Natural killer cell treated with Interleukin-12 subunit alpha and Interleukin-12 subunit beta and Interleukin-15 and Interleukin-18, amount 100 ng/mL, for 72 hours (primary cell): Measurements from ENCODE around the gene SEC14L2. TPM values are rescaled to one million over a fixed set of nuclear protein-coding genes. Genes with fewer than 3 reads are reported as not detected.
"Not testable (repeated sequence)": the region's sequence is repeated elsewhere in the genome, so short reads cannot be mapped to it uniquely, and the experiment has no call there.

ENCODE experiments used
- ATAC-seq, 2 donors: fragments of 150-1000 bp; cut with Tn5 transposase in 1 of 2; sonication (Bioruptor Pico), chemical (Tn5 transposase) in 1 of 2; 2 replicates each; pipeline ENCODE4 v1.10.0; 2021
- DNase-seq: peaks from one replicate; pipeline ENCODE4 v3.0.0; 2022; ENCODE audit warnings: low spot score
- H3K27ac Mint-ChIP-seq, 2 donors: 1 replicate in 1 of 2; 2 replicates in 1 of 2; pipeline ENCODE4 v1.8.0; 2022; ENCODE audit warnings: mixed read lengths in 2 of 2, mild to moderate bottlenecking in 1 of 2, moderate library complexity in 1 of 2
- H3K27me3 Mint-ChIP-seq, 2 donors: 1 replicate in 1 of 2; 2 replicates in 1 of 2; pipeline ENCODE4 v1.8.0; 2022; ENCODE audit warnings: mixed read lengths in 2 of 2
- H3K36me3 Mint-ChIP-seq: one replicate; pipeline ENCODE4 v1.8.0; 2022; ENCODE audit warnings: mixed read lengths
- H3K4me1 Mint-ChIP-seq, 2 donors: 1 replicate in 1 of 2; 2 replicates in 1 of 2; pipeline ENCODE4 v1.8.0; 2022; ENCODE audit warnings: low read depth in 2 of 2, mixed read lengths in 2 of 2, mild to moderate bottlenecking in 1 of 2
- H3K4me3 Mint-ChIP-seq: one replicate; pipeline ENCODE4 v1.8.0; 2022; ENCODE audit warnings: mixed read lengths
- H3K9me3 Mint-ChIP-seq: 2 replicates; pipeline ENCODE4 v1.8.0; 2022; ENCODE audit warnings: mixed read lengths
- total RNA-seq, 2 donors: library from RNA; stranded (reverse); gene quantifications; one replicate each; pipeline ENCODE4 v1.2.3, GENCODE V29; 2022

The SEC14L2 gene
- total RNA-seq, 2 donors from 2014 or later = 0.40 to 1.3 TPM

DNA sequence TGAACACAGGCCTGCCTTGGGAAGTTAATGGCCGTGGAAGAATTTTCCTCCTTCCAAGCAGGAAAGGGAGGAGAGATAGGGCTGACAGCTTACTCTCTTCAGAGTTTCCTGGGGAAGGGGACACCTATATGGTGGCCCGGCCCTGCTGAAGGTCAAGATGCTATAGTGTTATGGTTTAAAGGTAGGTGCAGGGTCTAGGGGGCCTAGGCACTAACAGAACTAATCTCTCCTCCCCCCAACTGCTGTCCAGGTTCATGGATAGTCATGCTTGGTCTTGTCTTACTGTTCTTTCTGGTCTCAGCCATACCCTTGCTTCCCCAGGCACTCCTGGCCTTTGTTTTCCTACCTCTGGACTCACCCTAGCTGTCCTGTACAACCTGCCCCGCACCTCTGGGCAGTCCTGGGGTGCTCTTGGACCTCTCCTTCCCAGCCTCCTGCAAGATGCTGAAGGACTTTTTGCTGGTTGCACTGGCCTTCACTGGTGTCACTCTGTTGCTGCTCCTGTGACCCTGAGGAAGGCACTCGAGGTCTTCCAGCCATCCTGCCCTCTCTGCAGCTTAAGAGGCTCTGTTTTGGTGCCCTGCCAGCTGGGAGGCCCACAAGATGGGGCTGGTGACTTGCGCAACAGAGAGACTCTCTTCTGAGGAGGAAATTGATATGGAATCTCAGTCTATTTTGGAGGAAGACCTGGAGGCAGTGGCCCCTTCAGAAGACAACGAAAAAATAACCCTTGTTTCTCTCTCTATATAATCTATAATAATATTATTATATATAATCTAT, 57.1 kb downstream of the SEC14L2 start:
- H3K9me3 Mint-ChIP-seq = no peaks in the 10 kb centered on the region
- peaks cover 0 to under 1% of the 10 kb centered on the region in 2 donors for H3K4me1 Mint-ChIP-seq
- peaks cover 15 to 21% of the 10 kb centered on the region in 2 donors for H3K27me3 Mint-ChIP-seq
- ATAC-seq (peak; percentile 38 to 51), DNase-seq (no peak)
- H3K27ac Mint-ChIP-seq = no peak overlapping the region
- no peaks in the 10 kb centered on the region for H3K36me3 Mint-ChIP-seq
- no peak overlapping the region for H3K4me3 Mint-ChIP-seq

DNA sequence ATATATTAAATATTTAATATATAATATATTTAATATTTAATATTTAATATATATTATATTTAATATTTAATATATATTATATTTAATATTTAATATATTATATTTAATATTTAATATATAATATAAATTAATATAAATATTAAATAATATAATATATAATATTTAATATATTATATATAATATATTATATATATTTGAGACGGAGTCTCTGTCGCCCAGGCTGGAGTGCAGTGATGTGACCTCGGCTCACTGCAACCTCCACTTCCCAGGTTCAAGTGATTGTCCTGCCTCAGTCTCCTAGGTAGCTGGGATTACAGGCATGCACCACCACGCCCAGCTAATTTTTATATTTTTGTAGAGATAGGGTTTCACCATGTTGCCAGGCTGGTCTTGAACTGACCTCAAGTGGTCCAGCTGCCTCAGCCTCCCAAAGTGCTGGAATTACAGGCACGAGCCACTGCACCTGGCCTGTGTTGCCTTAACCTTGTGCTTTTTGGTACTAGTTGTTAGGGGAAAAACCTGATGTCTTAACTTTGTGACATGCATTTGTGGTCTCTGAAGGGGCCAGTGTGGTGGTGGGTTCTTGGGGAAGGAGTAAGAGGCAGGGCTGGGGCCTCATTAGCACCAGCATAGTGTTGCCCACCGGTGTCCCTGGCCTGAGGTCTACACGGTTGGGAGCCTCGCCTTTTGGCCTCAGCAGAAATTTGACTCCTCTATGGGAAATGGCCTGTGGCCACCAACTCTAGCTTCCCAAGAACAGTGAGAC, 58.4 kb downstream of the SEC14L2 start:
- Mint-ChIP-seq H3K4me3 (no peak overlapping the region), H3K27ac (no peak overlapping the region), H3K9me3 (no peaks in the 10 kb centered on the region), H3K4me1 (peaks cover 0 to 8% of the 10 kb centered on the region in 2 donors), H3K36me3 (no peaks in the 10 kb centered on the region), H3K27me3 (peaks cover 15 to 25% of the 10 kb centered on the region in 2 donors)
- ATAC-seq = no peak
- DNase-seq = no peak

DNA sequence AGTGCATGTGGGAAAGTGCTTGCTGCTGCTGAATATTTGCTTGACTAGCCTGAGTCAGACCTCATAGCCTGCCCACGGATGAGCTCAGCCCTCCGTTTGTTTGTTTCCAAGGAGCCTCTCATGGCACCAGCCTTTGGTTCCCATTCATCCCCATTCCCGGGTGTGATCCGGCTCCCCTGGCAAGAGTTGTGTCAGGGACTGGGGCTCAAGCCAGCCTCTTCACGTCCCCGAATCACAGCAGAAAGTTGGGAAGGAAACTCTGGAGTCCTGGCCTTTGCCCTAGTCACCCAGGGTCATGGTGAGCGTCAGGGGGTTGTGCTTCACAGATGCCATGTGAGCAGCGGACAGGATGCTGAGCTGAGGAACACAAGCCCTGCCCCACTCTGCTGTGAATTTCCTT, 61.2 kb downstream of the SEC14L2 start:
- peaks cover 0 to 8% of the 10 kb centered on the region in 2 donors for H3K4me1 Mint-ChIP-seq
- no peak overlapping the region for H3K4me3 Mint-ChIP-seq
- no peak for DNase-seq
- ATAC-seq = no peak
- no peak overlapping the region for H3K27ac Mint-ChIP-seq
- no peaks in the 10 kb centered on the region for H3K9me3 Mint-ChIP-seq
- H3K36me3 Mint-ChIP-seq = no peaks in the 10 kb centered on the region
- peaks cover 13 to 15% of the 10 kb centered on the region in 2 donors for H3K27me3 Mint-ChIP-seq

DNA sequence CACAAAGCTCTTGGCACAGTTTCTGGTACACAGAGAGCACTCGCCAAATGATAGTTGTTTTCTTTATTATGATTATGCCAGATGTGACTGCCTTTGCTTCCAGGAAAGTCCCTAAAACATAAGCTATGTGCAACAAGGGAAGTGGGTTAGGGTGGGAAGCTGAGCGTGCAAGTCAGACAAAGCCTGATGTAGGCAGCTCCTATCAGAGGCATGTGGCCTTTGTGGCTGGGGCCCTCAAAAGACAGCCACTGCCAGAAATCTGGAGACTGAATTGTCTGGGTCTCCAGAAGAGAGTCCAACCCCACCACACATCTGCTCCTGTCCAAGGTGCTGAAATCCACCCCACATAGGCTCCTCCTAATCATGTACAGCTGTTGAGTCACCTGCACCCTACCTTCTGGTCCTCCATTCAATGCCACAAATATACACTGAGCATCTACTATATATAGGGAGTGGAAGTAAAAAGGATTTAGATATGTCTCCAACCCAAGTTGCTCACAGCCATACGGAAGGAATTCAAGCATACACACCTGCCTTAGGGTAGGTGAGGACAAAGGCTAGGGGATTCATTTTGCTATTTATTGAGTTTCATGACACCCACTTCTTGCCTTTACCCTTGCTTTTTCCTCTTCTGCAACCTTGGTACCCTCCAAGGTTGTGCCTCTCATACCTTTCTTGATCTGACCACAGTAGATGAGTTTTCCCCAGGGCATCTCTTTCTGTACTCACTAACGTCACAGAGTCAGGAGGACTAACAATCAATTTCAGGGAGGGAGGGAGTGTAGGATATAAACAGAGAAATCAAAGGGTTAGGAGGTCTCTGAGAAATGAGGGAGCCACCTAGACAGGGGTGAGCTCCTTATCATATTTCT, 62.6 kb downstream of the SEC14L2 start:
- no peak for DNase-seq
- Mint-ChIP-seq H3K4me1 (peaks cover 0 to 8% of the 10 kb centered on the region in 2 donors), H3K27ac (no peak overlapping the region), H3K4me3 (no peak overlapping the region), H3K9me3 (no peaks in the 10 kb centered on the region), H3K27me3 (peaks cover 13 to 15% of the 10 kb centered on the region in 2 donors), H3K36me3 (no peaks in the 10 kb centered on the region)
- ATAC-seq = peak; percentile 54 to 62

DNA sequence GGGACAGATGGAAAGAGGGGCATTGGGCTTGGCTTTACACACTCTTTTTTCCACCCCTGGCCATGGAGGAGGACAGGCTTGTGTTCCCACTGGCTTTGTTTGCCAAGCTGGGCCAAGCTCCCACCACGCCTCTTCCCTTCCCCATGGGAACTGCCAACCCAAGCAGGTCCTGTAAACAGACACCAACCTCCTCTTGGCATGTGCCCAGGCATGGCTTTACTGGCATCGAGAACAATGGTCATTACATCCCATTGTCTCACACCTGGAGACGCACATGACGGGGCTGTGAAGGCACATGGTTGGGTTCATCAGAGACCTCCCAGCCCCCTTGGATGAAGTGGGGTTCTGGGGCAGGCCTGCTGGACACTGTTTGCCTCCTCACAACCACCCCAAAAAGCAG, 63.3 kb downstream of the SEC14L2 start:
- DNase-seq (no peak), ATAC-seq (no peak)
- Mint-ChIP-seq H3K27ac (no peak overlapping the region), H3K4me3 (no peak overlapping the region), H3K4me1 (peaks cover 0 to 8% of the 10 kb centered on the region in 2 donors), H3K9me3 (peaks cover 4% of the 10 kb centered on the region), H3K27me3 (peaks cover 19 to 21% of the 10 kb centered on the region in 2 donors), H3K36me3 (peaks cover 4% of the 10 kb centered on the region)

DNA sequence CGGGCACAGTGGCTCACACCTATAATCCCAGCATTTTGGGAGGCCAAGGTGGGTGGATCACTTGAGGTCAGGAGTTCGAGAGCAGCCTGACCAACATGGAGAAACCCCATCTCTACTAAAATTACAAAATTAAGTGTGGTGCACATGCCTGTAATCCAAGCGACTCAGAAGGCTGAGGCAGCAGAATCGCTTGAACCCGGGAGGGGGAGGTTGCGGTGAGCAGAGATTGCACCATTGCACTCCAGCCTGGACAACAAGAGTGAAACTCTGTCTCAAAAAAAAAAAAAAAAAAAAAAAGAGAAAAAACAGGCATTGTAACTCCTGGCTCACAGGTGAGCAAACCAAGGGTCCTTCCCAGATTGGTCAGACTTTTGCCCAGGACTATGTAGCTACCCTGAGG, 63.7 kb downstream of the SEC14L2 start:
- H3K36me3 Mint-ChIP-seq, H3K4me1 Mint-ChIP-seq, H3K4me3 Mint-ChIP-seq, DNase-seq, ATAC-seq, H3K27ac Mint-ChIP-seq, H3K9me3 Mint-ChIP-seq: not testable (repeated sequence)
- H3K27me3 Mint-ChIP-seq = peaks cover 22 to 25% of the 10 kb centered on the region in 2 donors

DNA sequence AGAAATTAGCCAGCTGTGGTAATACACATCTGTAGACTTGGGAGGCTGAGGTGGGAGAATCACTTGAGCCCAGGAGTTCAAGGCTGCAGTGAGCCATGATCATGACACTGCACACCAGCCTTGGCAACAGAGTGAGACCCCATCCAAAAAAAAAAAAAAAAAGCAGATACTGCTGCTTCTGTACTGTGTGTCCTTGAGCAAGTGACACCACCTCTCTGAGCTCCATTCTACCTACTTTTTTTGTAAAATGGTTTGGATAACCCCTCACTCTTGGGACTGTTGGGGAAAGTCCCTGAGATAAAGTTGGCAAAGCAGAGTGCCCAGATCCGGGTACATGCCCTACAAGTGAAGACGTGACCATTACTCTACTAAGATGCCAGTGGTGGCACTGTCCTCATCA, 72.3 kb downstream of the SEC14L2 start:
- no peak overlapping the region for H3K4me3 Mint-ChIP-seq

DNA sequence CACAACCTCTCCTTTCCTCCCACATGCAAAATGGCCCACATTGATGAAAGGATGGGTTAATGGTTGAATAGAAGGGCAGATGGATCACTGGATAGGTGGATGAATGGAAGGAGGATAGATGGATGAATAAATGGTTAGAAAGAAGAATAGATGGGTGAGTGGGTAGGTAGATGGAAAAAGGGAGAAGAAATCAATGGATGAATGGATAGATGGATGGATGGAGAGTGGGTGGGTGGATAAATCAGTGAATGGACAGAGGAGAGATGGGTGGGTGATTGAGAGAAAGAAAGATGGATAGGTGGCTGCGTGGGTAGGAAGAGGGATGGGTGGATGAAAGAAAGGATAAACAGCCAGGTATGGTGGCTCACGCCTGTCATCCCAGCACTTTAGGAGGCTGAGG, 73.8 kb downstream of the SEC14L2 start:
- Mint-ChIP-seq H3K9me3 (no peaks in the 10 kb centered on the region), H3K36me3 (no peaks in the 10 kb centered on the region), H3K27ac (no peak overlapping the region), H3K27me3 (peaks cover 14 to 21% of the 10 kb centered on the region in 2 donors), H3K4me3 (peak overlapping the region; percentile 15), H3K4me1 (peaks cover 12 to 13% of the 10 kb centered on the region in 2 donors)
- ATAC-seq (no peak), DNase-seq (no peak)

More for the DNA sequence above, 72.3 kb downstream of the SEC14L2 start:
- peaks cover 5% of the 10 kb centered on the region for H3K36me3 Mint-ChIP-seq
- no peak for DNase-seq
- peaks cover 12 to 13% of the 10 kb centered on the region in 2 donors for H3K4me1 Mint-ChIP-seq
- H3K9me3 Mint-ChIP-seq = peaks cover 5% of the 10 kb centered on the region
- peaks cover 21 to 27% of the 10 kb centered on the region in 2 donors for H3K27me3 Mint-ChIP-seq
- no peak for ATAC-seq
- no peak overlapping the region for H3K27ac Mint-ChIP-seq

DNA sequence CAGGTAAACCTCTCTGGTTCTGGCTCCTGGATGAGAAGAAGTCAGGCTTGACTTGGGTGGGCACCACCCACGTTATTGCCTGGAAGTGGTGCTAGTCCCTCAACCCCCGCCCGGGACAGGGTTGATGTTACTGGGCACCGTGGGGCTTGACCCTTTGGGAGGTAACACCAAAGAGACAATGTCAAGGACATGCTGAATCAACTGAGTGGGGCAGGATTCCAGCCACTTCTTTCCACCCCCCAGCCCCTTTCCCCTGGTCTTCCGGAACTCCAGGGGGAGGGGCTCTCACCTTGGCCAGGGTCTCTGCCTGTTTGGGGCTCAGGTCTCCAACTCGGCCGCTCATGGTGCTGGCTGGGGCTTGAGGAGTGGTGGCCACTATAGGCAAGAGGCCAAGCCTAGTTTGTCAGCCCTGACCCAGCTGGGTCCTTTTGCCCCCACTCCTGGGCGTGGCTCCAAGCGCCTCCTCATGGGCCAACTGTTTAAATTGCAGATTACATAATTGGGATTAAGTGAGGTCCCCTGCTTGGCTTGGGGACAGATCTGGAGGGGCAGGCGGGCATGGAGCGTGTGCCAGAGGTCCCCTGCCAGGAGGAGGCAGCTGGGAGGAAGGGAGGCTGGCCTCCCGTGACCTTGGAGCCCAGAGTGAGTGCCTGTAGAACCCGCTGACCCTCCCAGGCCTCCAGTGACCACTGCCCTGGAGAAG, 74.9 kb downstream of the SEC14L2 start, which contains the start of gene SEC14L3:
TSS of gene SEC14L3 (minus strand) at position 402 of the 703 bp plus-strand sequence. CDS start at position 343, 59 bp downstream.
- Mint-ChIP-seq H3K27ac (peak within 1 kb of the TSS; percentile 44 to 81), H3K9me3 (no peaks in the 10 kb centered on the region), H3K4me3 (no peak within 1 kb of the TSS), H3K27me3 (peaks cover 12 to 15% of the 10 kb centered on the region in 2 donors), H3K36me3 (no peaks in the 10 kb centered on the region), H3K4me1 (peaks cover 12 to 13% of the 10 kb centered on the region in 2 donors)
- ATAC-seq (no peak), DNase-seq (no peak)

DNA sequence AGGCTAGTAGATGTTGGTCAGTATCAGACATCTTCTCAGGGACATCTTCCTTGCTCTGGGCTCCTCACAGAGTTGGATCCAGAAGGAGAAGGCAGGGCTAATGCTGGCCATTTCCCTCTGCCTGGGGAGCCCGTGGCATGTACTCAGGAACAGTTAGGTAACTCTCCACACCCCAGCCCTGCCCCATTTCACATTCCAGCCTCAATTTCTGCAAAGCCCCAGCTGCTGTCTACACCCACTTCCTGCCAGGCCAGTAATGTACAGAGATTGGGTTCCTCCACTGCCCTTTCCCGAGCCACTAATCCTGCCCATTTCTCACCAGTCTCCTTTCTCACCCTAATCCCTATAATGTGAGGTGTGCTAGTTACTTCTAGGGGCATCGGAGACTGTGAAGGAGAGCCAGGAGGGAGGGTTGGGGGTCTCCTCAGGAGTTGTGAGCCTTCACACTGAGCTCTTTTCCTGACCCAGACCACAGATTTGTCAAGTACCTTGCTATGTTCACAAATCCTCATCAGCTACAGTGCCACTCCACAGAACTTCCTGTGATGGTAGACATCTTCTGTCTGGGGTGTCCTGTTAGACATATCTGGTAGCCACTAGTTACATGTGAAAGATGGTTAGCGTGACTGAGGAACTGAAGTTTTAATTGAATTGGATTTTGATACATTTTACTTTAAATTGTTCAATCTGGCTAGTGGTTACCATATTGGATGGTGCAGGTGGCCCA, 76.3 kb downstream of the SEC14L2 start:
- Mint-ChIP-seq H3K4me3 (peak overlapping the region; percentile 39), H3K9me3 (no peaks in the 10 kb centered on the region), H3K27ac (peak overlapping the region; percentile 44 to 81), H3K27me3 (peaks cover 15 to 21% of the 10 kb centered on the region in 2 donors), H3K4me1 (peaks cover 12 to 13% of the 10 kb centered on the region in 2 donors), H3K36me3 (no peaks in the 10 kb centered on the region)
- DNase-seq (no peak), ATAC-seq (peak; percentile 54 to 69)

DNA sequence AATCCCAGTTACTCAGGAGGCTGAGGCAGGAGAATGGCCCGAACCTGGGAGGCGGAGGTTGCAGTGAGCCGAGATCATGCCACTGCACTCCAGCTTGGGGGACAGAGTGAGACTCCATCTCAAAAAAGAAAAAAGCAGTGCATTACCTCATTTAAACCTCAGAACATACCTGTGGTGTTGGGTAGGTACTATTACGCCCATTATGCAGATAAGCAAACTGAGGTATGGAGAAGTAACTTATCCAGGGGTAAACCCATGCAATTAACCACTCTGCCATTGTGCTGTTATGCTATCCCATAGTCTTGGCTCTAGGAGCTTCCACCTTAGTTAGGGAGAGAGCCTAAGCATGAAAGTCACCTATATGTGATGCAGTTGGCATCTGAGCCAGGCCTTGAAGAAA, 77.3 kb downstream of the SEC14L2 start:
- no peak overlapping the region for H3K27ac Mint-ChIP-seq
- no peaks in the 10 kb centered on the region for H3K36me3 Mint-ChIP-seq
- no peak overlapping the region for H3K4me3 Mint-ChIP-seq
- no peaks in the 10 kb centered on the region for H3K9me3 Mint-ChIP-seq
- peaks cover 15 to 21% of the 10 kb centered on the region in 2 donors for H3K27me3 Mint-ChIP-seq
- peaks cover 12 to 13% of the 10 kb centered on the region in 2 donors for H3K4me1 Mint-ChIP-seq
- ATAC-seq = no peak
- no peak for DNase-seq
